ENCODE measurements around the gene ZFHX3.
A peak's percentile ranks its signal among the peaks of the same experiment; 100 is the strongest.

Gene ZFHX3

DNA sequence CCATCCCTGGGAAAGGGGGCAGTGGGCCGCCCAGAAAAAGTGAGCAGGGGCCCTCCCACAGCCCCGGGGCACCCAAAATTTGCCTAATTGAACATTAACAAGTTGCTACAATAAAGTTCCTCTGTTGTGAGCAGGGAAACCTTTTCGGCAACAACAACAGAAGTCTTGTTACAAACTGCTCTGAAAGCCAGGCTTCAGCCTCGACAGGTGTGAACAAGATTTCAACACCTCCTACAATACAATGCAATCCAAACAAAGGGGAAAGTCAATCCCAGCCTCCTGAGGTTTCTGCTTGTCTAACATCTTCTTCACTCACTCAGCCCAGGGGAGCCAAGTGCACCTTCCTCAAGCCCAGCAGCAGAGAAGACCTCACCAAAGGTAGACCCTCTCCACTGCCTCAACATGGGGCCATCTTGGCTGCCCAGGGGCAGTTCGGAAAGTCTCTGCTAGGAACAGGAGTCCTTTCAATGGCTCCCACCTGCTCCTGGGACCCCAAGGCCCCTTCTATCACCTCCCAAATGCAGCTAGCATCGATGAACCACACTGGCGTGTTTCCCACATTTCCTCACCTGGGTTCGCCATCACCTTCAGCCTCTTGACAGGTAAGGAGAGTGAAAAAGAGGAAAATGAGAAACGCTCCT is 19.1 kb downstream of the ZFHX3 start:
- ChIA-PET POLR2A (ENCODE audit: low non-redundant PET) (no interaction called here), CTCF (interaction anchor here (0.7 kb wide), 1 partner anchor 245 kb away, joined by 3 read pairs; no protein-coding TSS in a partner anchor)
- DNase-seq (ENCODE audit: low spot score) = no peak
- no peak for TF ChIP-seq CTCF (conservative IDR thresholded peaks at IDR 0.05; ENCODE audit: low read depth)
- peak overlapping the region; percentile 16; the same call in 1 of the 2 replicates for H3K27ac ChIP-seq

DNA sequence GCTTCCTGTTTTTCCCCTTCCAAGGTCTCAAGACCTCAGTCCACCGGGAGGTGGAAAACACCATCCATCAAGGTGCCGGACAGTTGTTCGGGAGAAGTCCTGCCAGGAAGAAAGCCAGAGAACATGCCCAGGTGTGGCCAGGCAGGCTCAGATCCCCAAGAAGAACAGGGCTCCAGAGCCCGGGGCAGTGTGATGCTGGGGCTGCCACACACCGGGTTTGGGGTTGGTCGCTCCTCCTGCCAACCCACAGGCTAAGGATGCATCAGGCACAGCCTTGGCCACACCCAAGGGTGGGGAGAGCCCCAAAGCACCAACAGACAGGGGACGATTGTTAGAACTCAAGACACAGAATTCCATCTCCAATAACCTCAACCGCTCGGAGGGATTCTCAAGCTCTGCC is 19.7 kb downstream of the ZFHX3 start:
- ChIA-PET POLR2A (ENCODE audit: low non-redundant PET) (no interaction called here), CTCF (interaction anchor here (0.7 kb wide), 1 partner anchor 245 kb away, joined by 3 read pairs; no protein-coding TSS in a partner anchor)
- H3K27ac ChIP-seq = peak overlapping the region; percentile 16; the same call in 1 of the 2 replicates
- no peak for DNase-seq (ENCODE audit: low spot score)
- no peak for TF ChIP-seq CTCF (conservative IDR thresholded peaks at IDR 0.05; ENCODE audit: low read depth)

DNA sequence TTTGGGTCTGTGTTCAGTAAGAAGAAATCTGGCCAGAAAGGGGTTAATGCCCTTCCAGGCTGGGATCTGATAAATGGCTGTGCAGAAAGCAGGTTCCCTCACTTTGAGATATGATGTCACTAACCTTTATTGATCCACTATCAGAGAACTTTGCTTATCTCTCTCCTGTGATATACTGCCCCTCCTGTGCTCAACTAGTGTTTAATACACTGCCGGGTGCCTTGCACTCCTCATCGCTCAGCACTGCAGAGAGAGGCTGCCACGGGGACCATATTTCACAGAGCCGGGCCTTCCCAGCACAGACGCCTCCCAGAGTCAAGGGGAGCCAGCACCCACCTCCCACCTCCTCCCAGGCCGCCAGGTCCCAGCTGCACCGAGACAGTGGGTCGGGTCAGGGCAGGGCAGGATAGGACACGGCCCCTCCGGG is 20.2 kb downstream of the ZFHX3 start:
- no peak for TF ChIP-seq CTCF (conservative IDR thresholded peaks at IDR 0.05; ENCODE audit: low read depth)
- ChIA-PET POLR2A (ENCODE audit: low non-redundant PET) (no interaction called here), CTCF (no interaction called here)
- no peak for DNase-seq (ENCODE audit: low spot score)
- H3K27ac ChIP-seq = peak overlapping the region; percentile 16; the same call in 1 of the 2 replicates

DNA sequence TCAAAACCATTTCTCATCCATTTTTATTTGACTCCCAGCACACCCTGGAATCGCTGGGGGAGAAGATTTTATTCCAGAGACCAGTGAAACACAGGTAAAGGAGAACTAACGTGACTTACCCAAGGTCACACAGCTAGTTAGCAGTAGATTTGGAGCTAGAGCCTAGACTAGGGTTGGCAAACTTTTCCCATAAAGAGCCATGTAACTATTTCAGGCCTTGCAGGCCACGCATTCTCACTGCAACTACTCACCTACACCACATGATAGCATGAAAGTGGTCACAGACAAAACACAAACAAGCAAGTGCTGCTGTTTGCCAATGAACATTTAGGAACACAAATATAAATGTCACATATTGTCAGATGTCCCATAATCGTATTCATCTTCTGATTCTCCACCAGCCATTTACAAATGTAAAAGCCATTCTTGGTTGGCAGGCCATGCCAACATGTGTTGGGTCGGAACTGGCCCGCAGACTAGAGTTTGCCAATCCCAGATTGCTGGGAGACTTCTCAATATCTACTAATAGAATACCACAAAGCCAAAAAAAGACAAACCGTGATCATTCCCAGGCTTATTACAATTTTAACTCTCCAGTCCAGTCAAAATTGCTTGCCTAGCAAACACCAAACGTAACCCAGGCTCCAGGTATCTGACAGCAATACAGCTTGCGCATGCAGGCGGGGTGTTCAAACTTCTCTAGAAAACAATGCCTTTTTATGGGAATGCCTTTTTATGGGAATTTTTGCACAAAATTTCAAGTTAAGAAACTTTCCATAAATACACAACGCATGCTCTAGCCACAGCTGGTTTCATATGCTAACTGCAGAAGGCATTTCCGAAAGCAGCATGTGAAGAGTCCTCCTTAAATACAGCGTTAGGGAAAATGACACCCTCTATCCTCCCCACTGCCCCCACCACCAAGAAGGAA is 20.9 kb downstream of the ZFHX3 start:
- H3K27ac ChIP-seq = no peak overlapping the region
- ChIA-PET POLR2A (ENCODE audit: low non-redundant PET) (no interaction called here), CTCF (no interaction called here)
- TF ChIP-seq CTCF (conservative IDR thresholded peaks at IDR 0.05; ENCODE audit: low read depth) = no peak
- no peak for DNase-seq (ENCODE audit: low spot score)

DNA sequence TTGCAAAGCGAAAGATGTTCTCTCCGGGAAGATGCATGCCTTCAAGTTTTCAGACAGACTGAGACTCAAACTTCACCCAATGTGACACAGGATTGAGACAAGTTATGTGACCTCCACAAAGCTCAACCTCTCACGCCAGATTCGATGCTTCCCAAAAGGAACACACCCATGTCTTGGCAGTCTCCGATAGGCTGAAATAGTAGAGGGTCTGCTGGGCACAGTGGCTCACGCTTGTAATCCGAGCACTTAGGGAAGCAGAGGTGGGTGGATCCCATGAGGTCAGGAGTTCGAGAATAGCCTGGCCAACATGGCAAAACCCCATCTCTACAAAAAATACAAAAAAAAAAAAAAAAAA is 22.1 kb downstream of the ZFHX3 start:
- H3K27ac ChIP-seq = peak overlapping the region; percentile 22; the same call in 1 of the 2 replicates
- DNase-seq (ENCODE audit: low spot score) = no peak
- ChIA-PET POLR2A (ENCODE audit: low non-redundant PET) (no interaction called here), CTCF (interaction anchor here (0.6 kb wide), 1 partner anchor 1258 kb away, joined by 4 read pairs; no protein-coding TSS in a partner anchor)
- no peak for TF ChIP-seq CTCF (conservative IDR thresholded peaks at IDR 0.05; ENCODE audit: low read depth)

DNA sequence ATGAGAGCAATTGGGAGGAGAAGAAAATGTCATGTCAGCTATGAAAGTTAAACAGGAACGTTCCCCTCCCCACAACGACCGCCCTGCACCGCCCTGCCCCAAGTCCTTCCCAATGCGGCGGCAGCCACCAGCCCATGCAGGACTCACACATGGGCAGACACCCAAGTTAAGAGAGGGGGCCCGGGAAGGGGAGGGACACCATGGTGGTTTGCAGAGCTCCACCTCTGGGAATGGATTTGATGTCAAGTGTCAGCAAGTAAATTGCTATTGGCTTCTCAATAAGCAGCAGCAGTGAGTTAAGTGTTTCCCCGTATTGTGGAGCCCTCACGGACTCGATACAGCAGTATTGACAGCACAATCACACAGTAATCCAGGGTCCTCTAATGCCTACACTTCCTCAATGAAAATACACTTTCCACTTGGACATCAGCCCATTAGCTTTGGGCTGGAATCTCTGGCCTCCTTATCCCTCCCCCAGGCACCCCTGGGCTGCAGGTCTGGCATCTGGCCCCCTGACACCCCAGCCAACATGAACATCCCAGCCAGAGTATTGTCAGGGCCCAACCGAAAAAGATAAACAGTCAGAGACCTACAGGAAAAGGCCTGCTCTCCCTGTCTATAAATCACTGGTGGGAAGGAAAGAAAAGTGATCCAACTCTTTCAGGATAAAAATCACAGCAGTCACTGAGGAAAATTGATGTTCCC is 22.6 kb downstream of the ZFHX3 start:
- ChIA-PET POLR2A (ENCODE audit: low non-redundant PET) (no interaction called here), CTCF (interaction anchor here (0.5 to 1.0 kb wide), 3 partner anchors 64 to 1257 kb away, joined by 3 to 4 read pairs (median 3); no protein-coding TSS in a partner anchor)
- H3K27ac ChIP-seq = peak overlapping the region; percentile 22; the same call in 1 of the 2 replicates
- no peak for TF ChIP-seq CTCF (conservative IDR thresholded peaks at IDR 0.05; ENCODE audit: low read depth)
- no peak for DNase-seq (ENCODE audit: low spot score)

Data from RWPE1 (cell line).